Erythroblast (primary cell): ENCODE results near the gene KCNN2.

ENCODE experiments used
- GATA1 ChIP-seq: IDR thresholded peaks from 2 replicates; pipeline ENCODE4 v1.6.1; 2011; ENCODE audit warnings: low read depth, mild to moderate bottlenecking, control low read depth, low read length, moderate library complexity
- POLR2A ChIP-seq: IDR thresholded peaks from 2 replicates; pipeline ENCODE4 v1.6.1; 2011; ENCODE audit warnings: mild to moderate bottlenecking, low read length

DNA sequence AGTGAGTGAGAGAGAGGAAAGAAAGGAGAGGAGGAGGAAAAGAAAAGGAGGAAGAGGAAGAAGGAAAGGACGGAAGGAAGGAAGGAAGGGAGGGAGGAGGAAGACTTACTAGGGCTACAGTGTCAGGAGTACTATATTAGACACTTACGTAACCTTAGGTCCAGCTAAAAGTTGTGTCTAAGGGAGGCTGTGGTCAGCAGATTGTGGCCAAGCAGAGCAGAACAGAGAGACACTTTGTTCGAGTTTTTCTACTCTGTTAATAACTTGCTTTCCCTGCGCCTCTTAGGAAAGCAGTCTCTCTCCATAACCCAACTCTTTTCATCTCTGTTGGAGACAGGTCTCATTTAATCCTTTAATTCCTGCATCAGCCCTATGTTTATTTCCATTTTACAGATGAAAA, 138.9 kb downstream of the KCNN2 start:
- no peak for TF ChIP-seq POLR2A
- no peak for TF ChIP-seq GATA1
